Gastrocnemius medialis (tissue), 4 donors: ENCODE data around the gene GPM6B.

Experiments used
- CTCF ChIP-seq, 5 experiments: fragments of 450-650 bp in 3 of 5; fragments of 200-600 bp in 2 of 5; sonication (generic) in 2 of 5; IDR thresholded peaks in 4 of 5; conservative IDR thresholded peaks in 1 of 5; 1 replicate in 4 of 5; 2 replicates in 1 of 5; pipeline ENCODE4 v1.5.1; 2016 to 2019; ENCODE audit warnings: antibody characterized with exemption in 5 of 5, mild to moderate bottlenecking in 3 of 5, moderate library complexity in 3 of 5
- POLR2A ChIP-seq, 2 donors: fragments of 450-650 bp; IDR thresholded peaks; one replicate each; pipeline ENCODE4 v1.6.1; 2017; ENCODE audit warnings: antibody characterized with exemption in 2 of 2, mild to moderate bottlenecking in 2 of 2, moderate library complexity in 2 of 2

- TF ChIP-seq CTCF (IDR thresholded peaks at IDR 0.05 in 4 of 5, conservative IDR thresholded peaks at IDR 0.05 in 1 of 5) (no peak), POLR2A (IDR thresholded peaks at IDR 0.05) (no peak)
Measured at GRCh38 chrX:13760426-13760825, 56.5 kb downstream of the GPM6B start.
